ENCODE measurements around the gene WDFY4. TPM values are rescaled to one million over a fixed set of nuclear protein-coding genes. Genes with fewer than 3 reads are reported as not detected.

WDFY4 gene
- total and polyA plus RNA-seq, 4 donors = 4.6 to 26.9 (median 13.5) TPM

DNA sequence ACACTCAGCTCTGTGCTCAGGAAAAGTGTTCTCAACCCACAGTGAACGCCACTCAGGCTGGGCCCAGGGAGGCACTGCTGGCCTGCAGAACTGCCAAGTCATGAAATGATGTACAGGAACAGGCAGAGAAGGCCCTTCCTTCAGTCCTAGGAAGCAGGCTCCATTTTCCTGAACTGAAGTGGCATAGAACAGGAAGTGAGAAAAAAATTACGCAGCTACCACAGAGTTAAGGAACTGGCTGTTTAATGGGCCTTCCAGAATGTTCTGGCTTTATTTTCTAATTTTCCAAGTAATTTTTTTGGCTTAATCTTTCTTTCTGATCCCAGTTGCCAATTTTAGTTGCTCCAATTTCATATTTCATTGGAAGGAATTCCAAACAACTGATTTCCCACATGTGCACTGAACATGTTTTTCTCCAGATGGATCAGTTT is 215.7 kb downstream of the WDFY4 start:
- 54 to 57% methylated on average over 2 of the region's 2 CpGs for WGBS, 2 donors
- TF ChIP-seq, protein P1, sequence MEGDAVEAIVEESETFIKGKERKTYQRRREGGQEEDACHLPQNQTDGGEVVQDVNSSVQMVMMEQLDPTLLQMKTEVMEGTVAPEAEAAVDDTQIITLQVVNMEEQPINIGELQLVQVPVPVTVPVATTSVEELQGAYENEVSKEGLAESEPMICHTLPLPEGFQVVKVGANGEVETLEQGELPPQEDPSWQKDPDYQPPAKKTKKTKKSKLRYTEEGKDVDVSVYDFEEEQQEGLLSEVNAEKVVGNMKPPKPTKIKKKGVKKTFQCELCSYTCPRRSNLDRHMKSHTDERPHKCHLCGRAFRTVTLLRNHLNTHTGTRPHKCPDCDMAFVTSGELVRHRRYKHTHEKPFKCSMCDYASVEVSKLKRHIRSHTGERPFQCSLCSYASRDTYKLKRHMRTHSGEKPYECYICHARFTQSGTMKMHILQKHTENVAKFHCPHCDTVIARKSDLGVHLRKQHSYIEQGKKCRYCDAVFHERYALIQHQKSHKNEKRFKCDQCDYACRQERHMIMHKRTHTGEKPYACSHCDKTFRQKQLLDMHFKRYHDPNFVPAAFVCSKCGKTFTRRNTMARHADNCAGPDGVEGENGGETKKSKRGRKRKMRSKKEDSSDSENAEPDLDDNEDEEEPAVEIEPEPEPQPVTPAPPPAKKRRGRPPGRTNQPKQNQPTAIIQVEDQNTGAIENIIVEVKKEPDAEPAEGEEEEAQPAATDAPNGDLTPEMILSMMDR (IDR thresholded peaks at IDR 0.05; ENCODE audit: control extremely low read depth, extremely low read depth) = no peak
- no peaks in the 10 kb centered on the region for H3K36me3 ChIP-seq (ENCODE audit: control insufficient read depth in 4 of 4, insufficient read depth in 4 of 4, low read length in 4 of 4)
- H3K27me3 ChIP-seq (ENCODE audit: control insufficient read depth in 3 of 3, insufficient read depth in 3 of 3, low read length in 2 of 3) = no peaks in the 10 kb centered on the region
- peaks cover 0 to 2% (median 0%) of the 10 kb centered on the region in 4 donors for H3K9me3 ChIP-seq (ENCODE audit: control insufficient read depth in 4 of 4, insufficient read depth in 3 of 4, low read length in 3 of 4)
- peak overlapping the region in 1 of 2 donors; percentile 41 for H3K27ac ChIP-seq (ENCODE audit: low read depth in 1 of 2, low read length in 1 of 2)
- H3K4me3 ChIP-seq = no peak overlapping the region
- DNase-seq = peak in 2 of 3 donors; percentile 11 to 30
- no peak overlapping the region for H3K9ac ChIP-seq (ENCODE audit: insufficient read depth in 1 of 2, low read length in 2 of 2)
- peaks cover 0 to 12% (median 1%) of the 10 kb centered on the region in 5 donors for H3K4me1 ChIP-seq (ENCODE audit: control insufficient read depth in 5 of 5, insufficient read depth in 5 of 5, low read length in 5 of 5)
- no peak for ATAC-seq (ENCODE audit: insufficient read depth, low FRiP score)

DNA sequence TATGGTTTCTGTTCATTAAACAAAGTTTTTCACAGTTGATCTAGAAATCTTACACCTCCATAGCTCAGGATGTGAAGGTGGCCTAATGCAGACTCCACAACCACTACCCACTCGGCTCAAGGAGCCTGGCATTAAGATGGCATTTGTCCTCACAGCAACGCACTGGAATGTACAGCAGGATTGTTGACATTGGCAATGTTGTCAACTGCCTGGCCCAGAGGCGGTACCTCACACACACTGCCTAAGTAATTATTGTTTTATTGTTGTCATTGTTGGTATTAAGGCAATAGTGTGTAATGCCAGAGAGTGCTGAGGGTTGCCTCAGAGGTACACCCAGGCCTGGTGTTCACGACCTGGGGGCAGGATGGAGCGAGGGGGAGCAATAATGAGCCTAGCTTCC is 216.6 kb downstream of the WDFY4 start:
- 69 to 70% methylated on average over 5 of the region's 5 CpGs for WGBS, 2 donors
- ATAC-seq (ENCODE audit: insufficient read depth, low FRiP score) = no peak
- Histone ChIP-seq H3K27ac (ENCODE audit: low read depth in 1 of 2, low read length in 1 of 2) (no peak overlapping the region), H3K4me3 (no peak overlapping the region), H3K9ac (ENCODE audit: insufficient read depth in 1 of 2, low read length in 2 of 2) (no peak overlapping the region), H3K9me3 (ENCODE audit: control insufficient read depth in 4 of 4, insufficient read depth in 3 of 4, low read length in 3 of 4) (peaks cover 0 to 2% (median 0%) of the 10 kb centered on the region in 4 donors), H3K4me1 (ENCODE audit: control insufficient read depth in 5 of 5, insufficient read depth in 5 of 5, low read length in 5 of 5) (peaks cover 0 to 4% (median 0%) of the 10 kb centered on the region in 5 donors), H3K27me3 (ENCODE audit: control insufficient read depth in 3 of 3, insufficient read depth in 3 of 3, low read length in 2 of 3) (no peaks in the 10 kb centered on the region), H3K36me3 (ENCODE audit: control insufficient read depth in 4 of 4, insufficient read depth in 4 of 4, low read length in 4 of 4) (no peaks in the 10 kb centered on the region)
- DNase-seq = no peak
- TF ChIP-seq, protein P1 (IDR thresholded peaks at IDR 0.05; ENCODE audit: control extremely low read depth, extremely low read depth) = no peak

DNA sequence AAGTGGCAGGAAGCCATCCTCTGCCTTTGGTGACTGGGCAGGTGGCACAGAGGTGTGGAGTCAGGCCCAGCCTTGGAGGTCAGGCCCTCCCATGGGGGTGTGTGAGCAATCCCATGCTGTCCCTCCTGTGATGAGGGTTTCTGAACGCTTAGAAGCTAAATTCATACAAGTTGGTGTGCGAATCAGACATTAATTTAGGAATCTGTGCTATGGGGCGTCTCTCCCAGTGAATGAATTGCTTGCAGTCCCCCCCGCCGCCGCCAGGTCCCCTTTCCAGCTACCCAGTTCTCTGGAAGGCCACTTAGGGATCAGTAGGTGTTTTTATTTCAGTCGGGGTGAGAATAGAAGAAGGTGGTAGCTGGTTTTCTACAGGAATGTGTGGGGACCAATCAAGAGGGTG is 217.4 kb downstream of the WDFY4 start:
- Histone ChIP-seq H3K27ac (ENCODE audit: low read depth in 1 of 2, low read length in 1 of 2) (no peak overlapping the region), H3K4me3 (no peak overlapping the region), H3K36me3 (ENCODE audit: control insufficient read depth in 4 of 4, insufficient read depth in 4 of 4, low read length in 4 of 4) (no peaks in the 10 kb centered on the region), H3K9ac (ENCODE audit: insufficient read depth in 1 of 2, low read length in 2 of 2) (no peak overlapping the region), H3K9me3 (ENCODE audit: control insufficient read depth in 4 of 4, insufficient read depth in 3 of 4, low read length in 3 of 4) (peaks cover 0 to 2% (median 0%) of the 10 kb centered on the region in 4 donors), H3K27me3 (ENCODE audit: control insufficient read depth in 3 of 3, insufficient read depth in 3 of 3, low read length in 2 of 3) (no peaks in the 10 kb centered on the region), H3K4me1 (ENCODE audit: control insufficient read depth in 5 of 5, insufficient read depth in 5 of 5, low read length in 5 of 5) (peaks cover 0 to 4% (median 0%) of the 10 kb centered on the region in 5 donors)
- TF ChIP-seq, protein P1 (IDR thresholded peaks at IDR 0.05; ENCODE audit: control extremely low read depth, extremely low read depth) = no peak
- DNase-seq (no peak), ATAC-seq (ENCODE audit: insufficient read depth, low FRiP score) (no peak)
- 95 to 99% methylated on average over 7 of the region's 7 CpGs for WGBS, 2 donors

DNA sequence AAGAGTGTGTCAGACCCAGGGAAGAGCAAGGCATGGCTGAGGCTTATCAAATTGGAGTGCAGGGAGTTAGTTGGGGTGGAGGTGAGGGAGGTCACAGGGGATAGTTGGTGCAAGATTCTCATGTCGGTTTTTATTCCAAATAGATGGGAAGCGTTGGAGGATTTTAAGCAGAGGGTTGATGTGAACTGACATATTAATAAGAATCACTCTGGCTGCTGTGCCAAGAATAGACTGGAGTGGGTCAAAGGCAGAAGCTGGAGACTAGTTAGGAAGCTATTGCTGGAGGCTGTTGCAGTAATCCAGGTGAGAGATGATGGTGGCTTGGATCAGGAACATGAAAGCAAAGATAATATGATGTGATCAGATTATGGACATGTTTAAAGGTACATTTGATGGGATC is 218.5 kb downstream of the WDFY4 start:
- DNase-seq = no peak
- WGBS, 2 donors = 77 to 87% methylated on average over 2 of the region's 2 CpGs
- Histone ChIP-seq H3K27ac (ENCODE audit: low read depth in 1 of 2, low read length in 1 of 2) (no peak overlapping the region), H3K27me3 (ENCODE audit: control insufficient read depth in 3 of 3, insufficient read depth in 3 of 3, low read length in 2 of 3) (no peaks in the 10 kb centered on the region), H3K9me3 (ENCODE audit: control insufficient read depth in 4 of 4, insufficient read depth in 3 of 4, low read length in 3 of 4) (peaks cover 0 to 2% (median 0%) of the 10 kb centered on the region in 4 donors), H3K4me1 (ENCODE audit: control insufficient read depth in 5 of 5, insufficient read depth in 5 of 5, low read length in 5 of 5) (peaks cover 0 to 4% (median 0%) of the 10 kb centered on the region in 5 donors), H3K4me3 (no peak overlapping the region), H3K9ac (ENCODE audit: insufficient read depth in 1 of 2, low read length in 2 of 2) (no peak overlapping the region), H3K36me3 (ENCODE audit: control insufficient read depth in 4 of 4, insufficient read depth in 4 of 4, low read length in 4 of 4) (no peaks in the 10 kb centered on the region)
- ATAC-seq (ENCODE audit: insufficient read depth, low FRiP score) = no peak
- TF ChIP-seq, protein P1 (IDR thresholded peaks at IDR 0.05; ENCODE audit: control extremely low read depth, extremely low read depth) = no peak

All from lung (tissue), 12 donors.